Measurements from ENCODE around the gene DNAJC15.

Gene DNAJC15

DNA sequence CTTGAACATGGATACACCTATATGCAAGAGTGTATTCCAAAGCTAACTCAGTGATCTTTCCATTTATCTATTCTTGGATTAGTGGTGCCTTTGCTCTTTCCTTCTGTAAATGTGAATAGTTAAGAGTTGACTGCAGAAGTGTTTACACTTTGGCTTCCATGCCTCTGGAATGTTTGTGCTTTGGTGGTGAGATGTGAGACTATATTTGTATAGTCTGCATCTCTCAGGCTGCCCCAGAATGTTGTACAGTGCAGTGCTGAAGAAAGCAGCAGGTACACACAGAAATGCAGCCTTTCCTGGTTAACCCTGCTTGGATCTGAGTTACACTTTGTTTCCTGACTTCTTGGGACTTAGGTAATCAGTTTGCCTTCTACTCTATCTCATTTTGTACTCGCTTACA, 90.2 kb downstream of the DNAJC15 start:
- H2AFZ ChIP-seq (ENCODE audit: low read length): no peak overlapping the region

GRCh38 chr13:43114504-43114903, 91.1 kb downstream of the DNAJC15 start:
- Histone ChIP-seq H3F3A (ENCODE audit: low read depth) (no peaks in the 10 kb centered on the region), H3K36me3 (ENCODE audit: insufficient read depth, low read length) (no peaks in the 10 kb centered on the region), H3K9ac (ENCODE audit: low read depth, low read length, poor library complexity, severe bottlenecking) (no peak overlapping the region), H2AFZ (ENCODE audit: low read length) (no peak overlapping the region), H4K20me1 (ENCODE audit: insufficient read depth, low read length, poor library complexity, severe bottlenecking) (no peaks in the 10 kb centered on the region), H3K4me1 (ENCODE audit: insufficient read depth, low read length, poor library complexity, severe bottlenecking) (no peaks in the 10 kb centered on the region), H3K79me2 (ENCODE audit: insufficient read depth, low read length) (no peaks in the 10 kb centered on the region), H3K9me2 (replicated peaks; ENCODE audit: low read depth, low read length) (no peaks in the 10 kb centered on the region), H3K9me3 (ENCODE audit: insufficient read depth, low read depth, low read length) (no peaks in the 10 kb centered on the region), H3K4me3 (ENCODE audit: low read length, poor library complexity, severe bottlenecking) (no peak overlapping the region), H3K27me3 (ENCODE audit: insufficient read depth, low read length, poor library complexity, severe bottlenecking) (no peaks in the 10 kb centered on the region), H3K4me2 (ENCODE audit: low read depth, low read length, poor library complexity, severe bottlenecking) (no peak overlapping the region)
- TF ChIP-seq, protein P1, sequence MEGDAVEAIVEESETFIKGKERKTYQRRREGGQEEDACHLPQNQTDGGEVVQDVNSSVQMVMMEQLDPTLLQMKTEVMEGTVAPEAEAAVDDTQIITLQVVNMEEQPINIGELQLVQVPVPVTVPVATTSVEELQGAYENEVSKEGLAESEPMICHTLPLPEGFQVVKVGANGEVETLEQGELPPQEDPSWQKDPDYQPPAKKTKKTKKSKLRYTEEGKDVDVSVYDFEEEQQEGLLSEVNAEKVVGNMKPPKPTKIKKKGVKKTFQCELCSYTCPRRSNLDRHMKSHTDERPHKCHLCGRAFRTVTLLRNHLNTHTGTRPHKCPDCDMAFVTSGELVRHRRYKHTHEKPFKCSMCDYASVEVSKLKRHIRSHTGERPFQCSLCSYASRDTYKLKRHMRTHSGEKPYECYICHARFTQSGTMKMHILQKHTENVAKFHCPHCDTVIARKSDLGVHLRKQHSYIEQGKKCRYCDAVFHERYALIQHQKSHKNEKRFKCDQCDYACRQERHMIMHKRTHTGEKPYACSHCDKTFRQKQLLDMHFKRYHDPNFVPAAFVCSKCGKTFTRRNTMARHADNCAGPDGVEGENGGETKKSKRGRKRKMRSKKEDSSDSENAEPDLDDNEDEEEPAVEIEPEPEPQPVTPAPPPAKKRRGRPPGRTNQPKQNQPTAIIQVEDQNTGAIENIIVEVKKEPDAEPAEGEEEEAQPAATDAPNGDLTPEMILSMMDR (conservative IDR thresholded peaks at IDR 0.05; ENCODE audit: low read length): no peak
- no peak for TF ChIP-seq EZH2phosphoT487 (IDR thresholded peaks at IDR 0.05; ENCODE audit: borderline replicate concordance)

More for the DNA sequence above, 90.2 kb downstream of the DNAJC15 start:
- H3K4me2 ChIP-seq (ENCODE audit: low read depth, low read length, poor library complexity, severe bottlenecking): no peak overlapping the region
- H3K79me2 ChIP-seq (ENCODE audit: insufficient read depth, low read length): no peaks in the 10 kb centered on the region
- H3K4me3 ChIP-seq (ENCODE audit: low read length, poor library complexity, severe bottlenecking): no peak overlapping the region
- no peaks in the 10 kb centered on the region for H3K36me3 ChIP-seq (ENCODE audit: insufficient read depth, low read length)
- TF ChIP-seq, protein P1 (conservative IDR thresholded peaks at IDR 0.05; ENCODE audit: low read length): no peak
- no peak for TF ChIP-seq EZH2phosphoT487 (IDR thresholded peaks at IDR 0.05; ENCODE audit: borderline replicate concordance)
- H4K20me1 ChIP-seq (ENCODE audit: insufficient read depth, low read length, poor library complexity, severe bottlenecking): no peaks in the 10 kb centered on the region
- no peaks in the 10 kb centered on the region for H3K9me3 ChIP-seq (ENCODE audit: insufficient read depth, low read depth, low read length)
- H3F3A ChIP-seq (ENCODE audit: low read depth): no peaks in the 10 kb centered on the region
- H3K9ac ChIP-seq (ENCODE audit: low read depth, low read length, poor library complexity, severe bottlenecking): no peak overlapping the region
- H3K9me2 ChIP-seq (replicated peaks; ENCODE audit: low read depth, low read length): no peaks in the 10 kb centered on the region
- no peaks in the 10 kb centered on the region for H3K4me1 ChIP-seq (ENCODE audit: insufficient read depth, low read length, poor library complexity, severe bottlenecking)
- no peaks in the 10 kb centered on the region for H3K27me3 ChIP-seq (ENCODE audit: insufficient read depth, low read length, poor library complexity, severe bottlenecking)

DNA sequence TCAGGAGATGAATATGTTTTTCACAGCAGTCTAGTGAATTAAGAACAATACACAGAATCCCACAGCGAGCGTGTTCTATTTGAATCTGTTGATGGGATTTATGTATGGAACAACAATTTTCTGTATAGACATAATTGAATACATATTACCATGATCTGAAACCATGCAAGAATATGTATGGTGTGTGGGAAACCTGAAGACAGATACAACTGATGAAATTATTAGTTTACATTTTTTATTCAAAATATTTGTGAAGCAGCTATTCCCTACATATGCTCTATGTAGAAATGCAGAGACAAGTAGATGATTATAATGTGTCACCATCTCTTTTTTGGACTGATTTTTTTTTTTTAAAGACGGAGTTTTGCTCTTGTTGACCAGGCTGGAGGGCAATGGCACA, 91.8 kb downstream of the DNAJC15 start:
- H2AFZ ChIP-seq (ENCODE audit: low read length): no peak overlapping the region
- TF ChIP-seq EZH2phosphoT487 (IDR thresholded peaks at IDR 0.05; ENCODE audit: borderline replicate concordance): no peak
- TF ChIP-seq, protein P1 (conservative IDR thresholded peaks at IDR 0.05; ENCODE audit: low read length): no peak

More for the DNA sequence above, 91.8 kb downstream of the DNAJC15 start:
- Histone ChIP-seq H3K4me3 (ENCODE audit: low read length, poor library complexity, severe bottlenecking) (no peak overlapping the region), H3K4me1 (ENCODE audit: insufficient read depth, low read length, poor library complexity, severe bottlenecking) (no peaks in the 10 kb centered on the region), H3K9me3 (ENCODE audit: insufficient read depth, low read depth, low read length) (no peaks in the 10 kb centered on the region), H3K27me3 (ENCODE audit: insufficient read depth, low read length, poor library complexity, severe bottlenecking) (no peaks in the 10 kb centered on the region), H3K9me2 (replicated peaks; ENCODE audit: low read depth, low read length) (no peaks in the 10 kb centered on the region), H3K9ac (ENCODE audit: low read depth, low read length, poor library complexity, severe bottlenecking) (no peak overlapping the region), H4K20me1 (ENCODE audit: insufficient read depth, low read length, poor library complexity, severe bottlenecking) (no peaks in the 10 kb centered on the region), H3K79me2 (ENCODE audit: insufficient read depth, low read length) (no peaks in the 10 kb centered on the region), H3K4me2 (ENCODE audit: low read depth, low read length, poor library complexity, severe bottlenecking) (no peak overlapping the region), H3K36me3 (ENCODE audit: insufficient read depth, low read length) (no peaks in the 10 kb centered on the region), H3F3A (ENCODE audit: low read depth) (no peaks in the 10 kb centered on the region)

Data from Loucy (cell line).